ENCODE data around the gene GTPBP6.
"Not testable (repeated sequence)": the region's sequence is repeated elsewhere in the genome, so short reads cannot be mapped to it uniquely, and the experiment has no call there.

Gene GTPBP6

DNA sequence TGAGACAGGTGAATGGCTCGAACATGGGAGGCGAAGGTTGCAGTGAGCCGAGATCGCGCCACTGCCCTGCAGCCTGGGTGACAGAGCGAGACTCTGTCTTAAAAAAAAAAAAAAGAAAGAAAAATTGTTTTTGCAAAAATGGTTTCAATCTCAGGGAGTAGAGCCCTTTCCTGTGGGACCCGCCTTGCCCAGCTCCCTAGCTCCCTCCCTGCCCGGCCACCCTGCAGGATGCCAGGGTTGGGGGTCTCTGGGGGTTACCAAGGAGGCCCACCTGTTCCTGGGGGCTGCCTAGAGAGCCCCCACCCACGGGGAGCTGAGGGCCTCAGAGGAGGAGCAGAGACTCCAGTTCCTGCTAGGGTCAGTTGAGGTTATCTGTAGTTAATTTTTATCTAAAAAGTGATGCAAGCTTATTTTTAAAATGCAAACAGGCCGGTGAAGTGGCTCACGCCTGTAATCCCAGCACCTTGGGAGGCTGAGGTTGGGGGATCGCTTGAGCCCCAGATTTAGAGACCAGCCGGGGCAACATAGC is 56.2 kb downstream of the GTPBP6 start:
- no peak for FAIRE-seq

- FAIRE-seq = no peak
Observed at GRCh38 chrX:261919-262352, 56.7 kb downstream of the GTPBP6 start.

- no peak for FAIRE-seq
Observed at GRCh38 chrX:261167-261918, 57.3 kb downstream of the GTPBP6 start.

DNA sequence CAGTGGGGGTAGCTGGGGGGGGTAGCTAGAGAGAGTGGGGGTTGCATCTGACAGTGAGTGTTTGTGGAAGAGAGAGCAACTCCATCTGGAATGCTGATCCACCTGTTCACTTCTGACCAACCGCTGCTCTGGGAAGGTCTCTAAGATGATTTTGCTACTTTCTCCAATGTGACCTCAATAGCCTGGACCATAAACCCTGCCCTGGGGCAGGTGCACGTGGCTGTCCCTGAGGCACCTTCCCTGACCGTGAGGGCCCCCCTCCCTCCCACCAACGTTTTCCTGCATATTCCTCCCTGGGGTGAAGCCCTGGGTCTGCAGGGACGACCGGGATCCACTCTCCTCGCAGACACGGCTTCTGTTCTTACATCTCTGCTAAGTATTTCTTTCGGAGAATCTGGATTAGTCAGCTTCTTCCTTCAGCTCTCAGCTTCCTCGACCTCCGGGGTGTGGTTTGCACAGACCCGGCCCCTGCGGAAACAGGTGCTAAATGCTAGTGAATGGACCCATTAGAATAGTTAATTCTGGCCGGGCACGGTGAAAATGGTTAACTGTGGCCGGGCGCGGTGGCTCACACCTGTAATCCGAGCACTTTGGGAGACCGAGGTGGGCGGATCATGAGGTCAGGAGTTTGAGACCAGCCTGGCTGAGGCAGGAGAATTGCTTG is 58.8 kb downstream of the GTPBP6 start:
- no peak for FAIRE-seq

DNA sequence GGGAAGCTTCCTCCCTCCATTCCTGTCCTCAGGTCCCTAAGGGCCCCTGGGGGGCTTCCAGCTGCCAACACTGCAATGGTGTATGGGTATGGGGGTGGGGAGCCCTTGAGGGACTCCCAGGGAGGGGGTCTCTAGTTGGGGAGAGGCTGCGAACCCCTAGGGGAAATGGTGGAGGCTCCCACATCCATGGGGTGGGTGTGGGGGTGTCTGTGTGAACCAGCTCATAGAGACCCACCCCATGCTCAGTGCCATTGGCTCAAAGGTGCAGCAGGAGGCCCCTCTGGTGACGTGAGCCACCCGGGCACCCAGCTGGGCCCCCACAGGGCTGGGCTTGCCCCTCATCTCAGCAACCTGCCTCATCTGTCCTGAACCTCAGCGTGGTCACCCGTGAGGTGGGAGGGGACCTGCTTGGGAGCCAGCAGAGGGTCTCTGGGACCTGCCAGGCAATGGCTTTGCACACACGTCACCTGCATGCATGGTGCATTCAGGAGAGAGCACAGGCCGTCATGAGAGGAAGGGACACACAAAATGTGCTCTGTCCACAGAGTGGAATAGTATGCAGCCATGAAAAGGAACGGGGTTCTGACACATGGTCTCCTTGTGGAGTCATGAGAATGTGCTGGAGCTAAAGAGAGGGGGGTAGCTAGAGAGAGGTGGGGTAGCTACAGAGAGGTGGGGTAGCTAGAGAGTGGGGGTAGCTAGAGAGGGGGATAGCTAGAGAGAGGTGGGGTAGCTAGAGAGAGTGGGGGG is 60.1 kb downstream of the GTPBP6 start:
- FAIRE-seq = no peak

GRCh38 chrX:257681-258289 is 60.8 kb downstream of the GTPBP6 start:
- FAIRE-seq = no peak

DNA sequence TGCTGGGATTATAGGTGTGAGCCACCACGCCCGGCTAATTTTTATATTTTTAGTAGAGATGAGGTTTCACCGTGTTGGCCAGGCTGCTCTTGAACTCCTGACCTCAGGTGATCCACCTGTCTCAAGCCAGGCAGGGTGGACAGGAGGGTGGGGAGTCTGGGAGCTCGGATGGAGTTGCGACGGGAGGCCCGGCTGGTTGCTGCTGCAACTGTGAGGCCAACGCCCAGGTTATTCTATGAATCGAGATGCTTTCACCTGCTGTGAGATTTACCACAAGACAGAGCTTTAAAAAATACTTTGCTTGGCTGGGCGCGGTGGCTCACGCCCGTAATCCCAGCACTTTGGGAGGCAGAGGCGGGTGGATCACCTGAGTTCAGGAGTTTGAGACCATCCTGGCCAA is 61.5 kb downstream of the GTPBP6 start:
- FAIRE-seq = not testable (repeated sequence)

GRCh38 chrX:255923-256331 is 62.7 kb downstream of the GTPBP6 start:
- no peak for FAIRE-seq
